GM19043 (cell line): ENCODE data around the gene HS3ST4.

ENCODE experiments used
- ATAC-seq: cut with Tn5 transposase; IDR thresholded peaks from one replicate; pipeline ENCODE4 v1.9.1; 2021; ENCODE audit warnings: low read depth; ENCODE audit not compliant: unreplicated experiment

HS3ST4 gene

DNA sequence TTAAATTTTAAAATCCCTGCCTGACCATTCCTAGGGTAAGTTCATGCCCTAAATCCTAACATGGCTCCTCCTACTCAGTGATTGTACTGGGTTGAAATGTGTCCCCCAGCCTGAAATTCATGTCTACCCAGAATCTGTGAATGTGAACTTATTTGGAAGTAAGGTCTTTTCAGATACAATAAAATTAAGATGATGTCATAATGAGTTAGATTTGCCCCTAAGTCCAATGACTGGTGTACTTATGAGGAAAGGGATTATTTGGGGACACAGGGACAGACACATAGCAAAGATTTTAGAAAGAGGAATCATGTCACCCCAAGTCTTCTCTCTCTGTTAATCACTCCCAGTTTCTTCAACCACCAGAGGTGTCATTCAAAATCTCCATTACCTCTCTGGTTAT lies 185.3 kb downstream of the HS3ST4 start:
- no peak for ATAC-seq

DNA sequence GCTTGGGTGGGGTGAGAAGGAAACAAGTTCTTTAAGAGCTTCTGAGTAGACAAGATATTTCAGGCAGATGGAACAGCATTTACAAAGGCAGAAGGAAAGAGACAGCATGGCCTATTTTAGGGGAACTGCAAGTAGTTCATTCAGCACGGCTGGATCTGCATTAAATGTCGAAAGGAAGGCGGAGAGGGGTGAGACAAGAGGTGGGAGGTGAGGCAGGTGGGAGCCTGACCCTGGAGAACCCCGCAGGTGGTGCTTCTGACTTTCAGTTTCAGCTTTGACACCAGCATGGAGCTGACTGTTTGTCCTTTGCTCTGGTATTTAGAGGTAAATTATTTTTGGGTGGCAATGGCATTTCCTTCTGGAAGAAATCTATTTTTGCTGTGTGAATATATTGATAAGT lies 194.8 kb downstream of the HS3ST4 start:
- ATAC-seq: no peak

DNA sequence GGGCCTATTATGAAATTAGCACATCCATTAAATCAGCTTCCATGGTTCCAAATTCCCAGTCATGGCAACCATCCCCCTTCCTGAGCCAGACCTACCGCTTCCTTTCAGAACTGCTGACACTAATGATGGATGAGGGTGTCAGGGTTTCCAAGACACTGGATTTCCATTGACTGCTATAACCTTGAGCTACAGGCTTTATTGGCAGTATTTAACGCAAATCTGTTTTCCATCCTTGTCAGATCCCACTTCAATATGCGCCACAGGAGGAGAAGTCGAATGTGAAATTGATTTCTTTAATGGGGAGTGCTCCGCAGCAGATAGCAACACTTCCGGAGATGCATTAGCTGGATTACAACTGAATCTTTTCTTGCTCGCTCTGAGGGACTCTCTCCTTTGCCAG lies 197.1 kb downstream of the HS3ST4 start:
- no peak for ATAC-seq

DNA sequence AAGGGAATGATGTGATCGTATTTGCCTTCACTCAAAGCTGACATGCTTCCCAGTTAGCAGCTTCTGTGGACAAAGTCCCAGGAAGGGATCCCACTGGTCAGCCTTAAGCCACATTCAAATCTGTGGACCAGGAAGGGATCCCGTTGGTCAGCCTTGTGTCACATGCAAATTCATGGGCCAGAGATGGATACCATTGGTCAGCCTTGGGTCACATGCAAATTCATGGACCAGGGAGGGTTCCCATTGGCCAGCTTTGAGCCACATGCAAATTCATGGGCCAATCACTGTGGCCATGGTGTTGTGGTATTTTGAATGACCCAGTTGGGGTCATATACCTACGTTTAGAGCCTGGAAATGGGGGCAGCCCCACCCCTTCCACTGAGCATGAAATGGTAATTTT lies 201.6 kb downstream of the HS3ST4 start:
- no peak for ATAC-seq

DNA sequence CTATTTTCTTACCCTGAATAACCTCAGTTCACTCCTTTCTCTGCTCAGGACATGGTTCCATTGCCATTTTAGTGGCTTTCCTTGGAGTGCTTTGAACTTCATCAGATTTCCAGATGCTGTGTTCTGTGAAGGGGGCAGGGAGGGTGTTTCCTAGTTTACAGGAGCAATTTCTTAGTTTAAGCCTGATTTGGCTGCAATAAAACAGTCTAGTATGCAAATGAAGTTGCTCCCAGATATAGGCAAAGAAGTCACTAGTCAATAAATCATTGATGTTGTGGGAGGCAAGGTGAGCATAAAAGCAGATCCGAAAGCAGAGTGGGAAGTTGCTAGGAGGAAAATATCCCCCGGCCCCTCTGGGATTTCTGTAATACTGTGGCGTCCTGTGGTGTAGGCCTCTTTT lies 202.3 kb downstream of the HS3ST4 start:
- no peak for ATAC-seq

DNA sequence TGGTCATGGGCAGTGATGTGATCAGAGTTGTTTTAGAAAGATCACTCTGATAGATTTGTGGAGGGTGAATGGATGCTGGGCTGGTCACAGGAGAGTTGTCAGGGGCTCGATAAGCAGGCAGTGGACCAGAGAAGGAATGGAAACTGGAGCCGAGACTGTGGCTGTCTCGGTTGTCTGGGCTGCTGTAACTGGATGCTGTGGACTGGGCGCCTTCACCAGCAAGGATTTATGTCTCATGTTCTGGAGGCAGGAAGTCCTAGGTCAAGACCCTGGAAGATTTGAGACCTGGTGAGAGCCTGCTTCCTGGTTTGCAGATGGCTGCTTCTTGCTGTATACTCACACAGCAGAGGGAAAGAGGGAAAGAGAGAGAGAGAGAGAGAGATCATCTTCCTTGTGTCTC lies 203.6 kb downstream of the HS3ST4 start:
- ATAC-seq: no peak

DNA sequence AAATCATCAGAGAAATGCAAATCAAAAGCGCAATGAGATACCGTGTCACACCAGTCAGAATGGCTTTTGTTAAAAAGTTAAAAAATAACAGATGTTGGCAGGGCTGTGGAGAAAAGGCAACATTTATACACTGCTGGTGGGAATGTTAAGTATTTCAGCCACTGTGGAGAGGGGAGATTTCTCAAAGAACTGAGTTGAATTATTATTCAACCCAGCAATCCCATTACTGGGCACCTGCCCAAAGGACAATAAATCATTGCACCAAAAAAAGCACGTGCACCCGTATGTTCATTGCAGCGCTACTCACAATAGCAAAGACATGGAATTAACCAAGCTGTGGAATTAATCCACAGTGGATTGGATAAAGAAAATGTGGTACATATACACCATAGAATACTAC lies 204.7 kb downstream of the HS3ST4 start:
- ATAC-seq: no peak

DNA sequence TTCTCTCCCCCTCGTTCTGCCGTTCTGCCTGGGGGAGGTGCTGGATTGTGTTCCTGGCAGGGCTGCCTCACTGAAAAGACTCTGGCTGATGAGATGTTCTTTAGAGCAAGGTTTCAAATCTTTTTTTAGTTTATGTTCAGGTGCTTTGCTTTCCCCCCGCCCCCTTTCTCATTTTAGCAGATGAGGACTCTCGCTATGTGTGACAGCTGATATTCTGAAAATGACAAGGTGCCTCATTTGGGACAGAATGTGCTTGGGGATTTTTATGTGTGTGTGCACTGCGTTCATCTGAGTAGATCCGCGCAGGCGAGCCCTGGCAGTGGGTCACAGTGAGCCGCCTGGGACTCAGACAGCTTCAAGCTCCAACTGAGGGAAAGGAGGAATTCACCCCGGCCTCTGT lies 205.9 kb downstream of the HS3ST4 start:
- no peak for ATAC-seq

DNA sequence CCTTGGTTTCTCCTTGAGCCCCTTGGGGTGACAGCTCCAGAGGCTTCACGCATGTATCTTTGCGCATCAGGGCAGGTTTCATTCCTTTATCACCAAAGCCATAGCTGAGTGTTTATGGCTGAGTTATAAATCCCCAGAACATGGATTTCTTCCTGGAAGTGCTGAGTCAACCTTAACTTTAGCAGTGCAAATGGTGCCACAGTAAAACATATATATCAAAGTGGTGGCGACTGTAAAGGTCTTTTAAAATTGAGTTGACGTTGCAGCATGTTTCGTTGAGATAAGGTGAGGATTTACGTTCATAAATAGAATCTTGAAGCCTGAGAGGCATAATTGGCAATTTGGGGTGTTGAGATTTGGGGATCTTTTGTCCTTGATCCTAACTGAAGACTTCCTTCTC lies 214.1 kb downstream of the HS3ST4 start:
- no peak for ATAC-seq

DNA sequence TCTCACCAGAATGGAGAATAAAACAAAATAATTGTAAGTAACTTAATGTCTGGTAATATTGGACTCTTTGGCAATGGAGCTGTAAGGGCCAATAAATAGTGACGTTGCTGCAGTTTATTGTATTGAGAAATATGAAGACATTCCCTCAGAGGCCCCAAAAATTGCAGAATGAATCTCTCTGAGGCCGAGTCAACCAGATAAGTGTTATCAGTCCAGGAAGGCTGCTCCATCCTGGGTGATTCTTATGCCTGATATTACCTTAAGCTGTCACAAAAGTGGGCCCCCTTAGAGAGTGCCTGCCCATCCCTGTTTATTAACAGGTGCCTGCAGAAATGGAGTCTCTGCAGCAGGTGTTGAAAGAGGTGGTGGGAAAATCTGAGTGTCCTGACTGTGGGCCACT lies 219.2 kb downstream of the HS3ST4 start:
- no peak for ATAC-seq

DNA sequence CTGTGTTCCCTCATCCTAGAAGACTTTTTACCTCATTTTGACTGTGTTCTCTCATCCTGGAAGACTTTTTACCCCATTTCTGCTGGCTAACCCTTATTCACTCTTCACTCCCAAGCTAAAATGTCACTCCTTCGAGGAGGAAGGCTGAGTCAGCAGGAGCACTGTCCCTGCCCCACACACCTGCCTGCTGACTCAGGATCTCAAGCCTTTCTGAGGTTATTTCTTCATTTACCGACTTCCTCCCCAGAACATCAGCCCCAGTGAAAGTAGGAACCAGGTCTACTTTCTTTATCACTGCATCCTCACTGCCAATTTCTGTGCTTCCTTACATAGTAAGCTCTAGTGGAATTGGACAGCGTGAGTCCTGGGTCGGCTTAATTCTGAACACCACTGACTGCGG lies 220.6 kb downstream of the HS3ST4 start:
- ATAC-seq: no peak

DNA sequence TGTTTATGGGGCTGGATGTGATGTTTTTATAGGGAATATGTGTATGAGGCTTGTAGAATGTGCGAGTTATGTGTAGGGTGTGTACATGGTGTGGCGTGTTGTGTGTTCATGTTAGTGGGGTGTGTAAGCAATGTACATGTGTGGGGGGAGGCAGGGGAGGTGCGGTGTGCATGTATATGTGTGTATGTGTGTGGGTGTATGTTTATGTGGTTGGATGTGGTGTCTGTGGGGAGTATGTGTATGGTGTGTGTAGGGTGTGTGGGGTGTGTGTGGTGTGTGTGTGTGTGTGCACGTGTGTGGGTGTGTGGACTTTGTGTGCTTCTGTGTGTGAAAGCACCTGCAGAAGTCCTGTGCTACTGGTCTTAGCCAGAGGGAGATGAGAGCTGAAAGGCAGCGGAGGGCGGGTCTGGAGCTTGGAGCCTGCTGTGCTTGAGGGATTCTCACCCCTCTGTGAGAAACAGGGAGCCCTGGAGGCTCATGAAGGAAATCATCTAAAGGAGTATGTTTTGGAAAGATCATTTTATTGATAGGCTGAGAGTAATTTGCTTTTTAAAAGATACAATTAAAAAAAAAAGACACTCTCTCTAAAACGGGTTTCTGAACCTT lies 222.7 kb downstream of the HS3ST4 start:
- ATAC-seq: no peak

DNA sequence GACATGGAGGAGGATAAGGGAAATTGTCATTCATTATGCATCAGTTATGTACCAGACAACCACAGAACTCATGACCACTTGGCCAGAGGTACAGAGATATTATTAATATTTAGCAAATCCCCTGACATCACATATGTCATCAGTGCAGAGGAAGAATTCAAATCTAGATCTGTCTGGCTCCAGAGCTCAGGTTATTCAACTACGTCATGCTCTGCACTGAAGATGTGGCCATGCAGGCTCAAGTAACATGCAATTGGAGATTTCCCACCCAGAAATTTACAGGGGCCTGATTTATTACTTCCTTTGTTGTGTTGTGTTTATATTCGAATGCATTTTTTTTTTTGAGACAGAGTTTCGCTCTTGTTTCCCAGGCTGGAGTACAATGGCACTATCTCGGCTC lies 224.3 kb downstream of the HS3ST4 start:
- ATAC-seq: no peak

DNA sequence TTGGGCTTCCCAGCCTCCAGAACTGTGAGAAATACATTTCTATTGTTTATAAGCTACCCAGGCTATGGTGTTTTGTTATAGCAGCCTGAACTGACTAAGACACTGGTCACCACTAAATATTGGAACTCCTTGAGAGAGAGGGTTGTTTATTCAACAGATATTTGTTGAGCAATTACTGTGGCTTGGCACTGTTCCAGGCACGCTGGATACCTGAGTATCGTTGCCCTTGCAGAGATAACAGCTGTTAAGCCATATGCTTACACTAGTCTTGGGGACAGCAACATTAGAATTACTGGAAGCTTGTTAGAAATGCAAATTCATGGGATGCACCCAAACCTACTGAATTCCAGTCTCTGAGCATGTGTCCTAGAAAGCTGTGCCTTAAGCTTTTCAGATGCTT lies 230.7 kb downstream of the HS3ST4 start:
- ATAC-seq: no peak

DNA sequence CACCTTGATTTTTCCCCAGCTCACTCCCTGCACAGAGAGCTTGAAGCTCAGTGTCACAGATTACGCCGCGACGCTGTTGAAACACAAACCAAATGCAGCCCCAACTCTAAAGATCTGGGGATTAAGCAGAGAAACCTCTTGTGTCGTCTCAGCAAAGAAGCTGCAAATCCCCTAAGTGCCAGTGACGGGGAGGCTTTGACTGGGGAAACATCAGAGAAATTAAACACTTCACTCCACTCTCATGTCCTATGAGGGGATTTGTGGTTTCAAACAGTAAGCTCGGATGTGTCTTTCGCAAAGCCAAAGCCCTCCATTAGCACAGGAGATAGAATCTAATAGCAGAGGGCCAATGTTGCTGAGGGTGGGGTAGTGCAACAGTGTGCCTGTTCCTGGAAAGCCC lies 233.7 kb downstream of the HS3ST4 start:
- ATAC-seq: no peak

DNA sequence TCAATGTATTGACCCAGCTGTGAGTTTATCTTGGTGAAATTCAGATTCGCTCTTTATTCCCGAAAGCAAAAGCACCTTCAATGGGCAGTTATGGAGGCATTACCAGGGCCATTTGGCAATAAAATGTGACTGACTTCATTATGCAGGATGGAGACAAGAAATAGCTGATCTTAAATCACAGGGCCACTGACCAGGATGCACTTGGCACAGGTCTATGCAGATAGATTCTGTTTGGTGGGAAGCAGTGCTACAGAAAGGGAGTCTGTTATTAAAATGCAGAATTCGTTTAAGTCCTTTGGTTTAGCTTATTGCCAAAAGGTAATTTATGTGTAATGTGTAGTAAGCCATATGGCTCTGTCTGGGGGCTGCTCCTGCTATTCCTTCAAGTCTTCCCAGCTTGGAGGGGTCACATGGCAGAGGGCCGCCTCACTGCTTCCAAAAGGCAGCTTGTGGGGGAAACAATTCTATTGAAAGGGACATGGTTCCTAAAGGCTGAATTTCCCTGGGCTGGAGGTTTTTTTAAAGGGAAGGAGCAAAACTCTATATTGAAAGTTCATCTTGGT lies 239.8 kb downstream of the HS3ST4 start:
- no peak for ATAC-seq

DNA sequence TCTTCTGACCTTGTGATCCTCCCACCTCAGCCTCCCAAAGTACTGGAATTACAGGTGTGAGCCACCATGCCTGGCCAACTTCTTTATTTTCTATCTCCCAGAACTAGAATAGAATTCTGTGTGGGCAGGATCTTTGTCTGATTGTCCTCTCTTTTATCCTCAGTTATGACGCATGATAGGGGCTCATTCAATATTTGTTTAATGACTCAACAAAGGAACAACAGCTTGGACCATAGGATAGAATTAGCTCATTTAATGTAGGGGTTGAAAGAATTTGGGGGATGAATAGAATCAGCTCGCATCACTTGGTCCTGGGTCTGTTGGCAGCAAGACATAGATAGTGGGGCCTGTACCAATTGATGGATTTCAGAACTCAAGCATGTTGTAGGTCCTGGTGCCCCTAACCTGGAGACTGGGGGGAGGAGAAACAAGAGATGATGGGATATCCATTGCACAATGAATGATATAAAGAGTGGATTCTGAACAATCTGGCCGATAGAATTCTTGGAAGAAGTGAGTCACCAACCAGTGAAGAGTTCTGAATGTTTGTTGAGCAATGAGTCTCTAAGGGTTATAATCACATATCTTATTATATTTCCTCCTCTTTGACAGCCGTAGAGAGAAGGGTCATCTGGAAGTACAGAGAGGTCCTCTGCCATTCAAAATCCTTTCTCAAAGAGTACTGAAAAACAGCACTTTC lies 250.2 kb downstream of the HS3ST4 start:
- no peak for ATAC-seq

DNA sequence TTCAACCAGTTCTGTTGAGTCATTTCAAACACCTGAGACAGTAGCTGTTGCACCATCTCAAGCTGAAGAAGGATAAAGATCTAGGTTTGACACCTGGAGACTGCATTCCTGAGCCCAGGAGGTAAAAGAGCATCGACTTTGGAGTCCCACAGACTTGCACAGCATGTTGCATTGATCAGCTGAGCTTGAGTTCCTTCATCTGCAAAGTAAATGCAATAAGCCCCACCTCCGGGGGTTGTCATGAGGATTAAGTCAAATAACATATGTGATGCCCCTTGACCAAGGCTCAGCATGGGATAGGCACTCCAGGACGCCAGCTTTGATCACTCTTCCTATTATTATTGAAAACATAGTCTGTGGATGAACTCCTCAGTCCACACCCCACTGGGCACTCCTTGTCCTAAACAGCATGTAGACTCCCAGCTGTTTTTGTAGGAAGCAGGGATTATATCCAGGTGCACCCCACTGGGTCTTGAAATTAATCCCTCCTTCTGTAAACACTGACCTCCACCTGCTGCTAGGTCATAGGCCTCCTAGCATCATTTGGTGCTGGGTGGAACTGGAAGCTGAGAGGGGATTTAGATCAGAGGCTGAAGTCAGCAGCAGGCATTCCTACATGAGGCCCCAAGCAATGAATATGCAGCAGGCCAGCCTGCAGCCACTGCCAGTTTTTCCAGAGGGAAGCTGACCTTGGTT lies 259.0 kb downstream of the HS3ST4 start:
- ATAC-seq: no peak

DNA sequence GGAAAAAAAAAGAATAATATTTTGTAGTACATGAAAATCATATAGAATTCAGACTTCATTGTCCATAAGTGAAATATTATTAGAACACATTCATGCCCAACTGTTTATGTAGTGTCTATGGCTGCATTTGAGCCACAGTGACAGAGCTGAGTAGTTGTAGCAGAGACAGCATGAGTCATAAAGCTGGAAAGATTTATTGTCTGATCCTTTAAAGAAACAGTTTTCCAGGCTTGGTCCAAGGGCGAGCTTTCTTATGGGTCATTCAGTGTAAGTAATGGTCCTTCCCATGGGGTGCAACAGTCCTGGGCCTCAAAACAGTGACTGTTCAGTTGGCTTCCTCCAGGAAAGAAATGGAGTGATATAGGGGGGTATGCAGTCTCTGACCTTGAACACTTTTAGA lies 260.2 kb downstream of the HS3ST4 start:
- ATAC-seq: no peak

DNA sequence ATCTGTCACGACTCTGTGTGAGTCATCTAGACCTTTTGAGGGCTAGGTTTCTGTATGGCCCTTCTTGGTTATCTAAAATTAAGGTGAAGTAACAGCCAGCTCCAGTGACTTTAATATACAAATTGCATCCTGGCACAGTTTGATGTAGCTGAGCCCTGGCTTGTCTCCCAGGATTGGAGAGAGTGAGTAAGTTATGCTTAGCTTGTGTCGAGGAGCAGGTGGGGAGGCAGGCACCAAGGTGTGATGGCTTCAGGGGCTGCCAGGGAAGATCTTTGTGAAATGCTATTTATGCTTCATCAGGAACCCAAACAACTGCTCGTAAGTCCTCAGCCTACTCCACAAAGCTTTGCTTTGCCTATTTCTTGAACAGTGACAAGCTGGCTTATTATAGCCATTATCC lies 261.2 kb downstream of the HS3ST4 start:
- no peak for ATAC-seq

DNA sequence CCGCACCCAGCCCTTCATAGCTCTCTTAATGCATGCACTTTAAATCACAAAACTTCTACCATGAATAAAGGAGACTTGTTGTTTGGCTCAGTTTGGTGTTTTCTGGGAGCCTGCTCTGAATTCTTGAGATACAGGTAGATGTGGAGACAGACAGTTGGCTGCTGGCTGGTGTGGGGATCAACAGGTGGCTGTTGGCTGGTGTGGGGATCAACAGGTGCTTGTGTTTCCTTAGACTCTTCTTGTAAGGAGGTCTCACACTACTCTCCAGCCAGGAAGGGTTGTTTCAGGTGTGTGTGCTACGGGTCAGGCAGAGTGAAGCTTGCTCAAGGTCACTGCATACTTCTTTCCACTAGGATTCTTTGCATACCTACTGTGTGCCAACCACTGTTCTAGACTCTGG lies 265.9 kb downstream of the HS3ST4 start:
- no peak for ATAC-seq

DNA sequence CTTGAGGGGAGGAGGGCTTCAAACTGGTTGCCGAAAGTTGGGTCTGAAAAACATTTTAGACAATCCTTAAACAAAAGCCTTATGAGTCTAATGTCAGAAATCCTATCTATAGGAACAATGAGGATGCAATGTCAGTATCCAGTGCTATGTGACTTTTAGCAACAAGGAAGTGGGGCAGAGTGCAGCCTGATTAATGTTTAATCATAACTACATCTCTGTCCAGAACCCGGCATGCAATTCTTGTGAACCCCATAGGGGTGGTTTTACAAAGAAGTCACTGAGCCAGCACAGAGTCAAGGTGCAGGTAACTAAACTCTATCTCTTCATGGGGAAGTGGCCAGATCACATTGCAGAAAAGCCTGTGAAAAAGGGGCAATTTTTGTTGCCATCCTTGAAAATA lies 267.5 kb downstream of the HS3ST4 start:
- ATAC-seq: no peak
